GM12891 (cell line): ENCODE data around the gene CDC7.

Experiments used
- POLR2A ChIP-seq: IDR thresholded peaks from 2 replicates; pipeline ENCODE4 v1.6.1; 2011; ENCODE audit warnings: low read depth, low read length, control low read depth
- TAF1 ChIP-seq: IDR thresholded peaks from 2 replicates; pipeline ENCODE4 v1.6.1; 2011; ENCODE audit warnings: low read depth, low read length, control low read depth

GRCh38 chr1:91503332-91503900, 2.8 kb downstream of the CDC7 start:
- TF ChIP-seq TAF1 (no peak), POLR2A (no peak)
